ENCODE measurements around the gene MYBPH. TPM values are rescaled to one million over a fixed set of nuclear protein-coding genes. Genes with fewer than 3 reads are reported as not detected.

MYBPH gene
- polyA plus RNA-seq, 2 of the 4 experiments (the other 2 are of a cell fraction): not detected

DNA sequence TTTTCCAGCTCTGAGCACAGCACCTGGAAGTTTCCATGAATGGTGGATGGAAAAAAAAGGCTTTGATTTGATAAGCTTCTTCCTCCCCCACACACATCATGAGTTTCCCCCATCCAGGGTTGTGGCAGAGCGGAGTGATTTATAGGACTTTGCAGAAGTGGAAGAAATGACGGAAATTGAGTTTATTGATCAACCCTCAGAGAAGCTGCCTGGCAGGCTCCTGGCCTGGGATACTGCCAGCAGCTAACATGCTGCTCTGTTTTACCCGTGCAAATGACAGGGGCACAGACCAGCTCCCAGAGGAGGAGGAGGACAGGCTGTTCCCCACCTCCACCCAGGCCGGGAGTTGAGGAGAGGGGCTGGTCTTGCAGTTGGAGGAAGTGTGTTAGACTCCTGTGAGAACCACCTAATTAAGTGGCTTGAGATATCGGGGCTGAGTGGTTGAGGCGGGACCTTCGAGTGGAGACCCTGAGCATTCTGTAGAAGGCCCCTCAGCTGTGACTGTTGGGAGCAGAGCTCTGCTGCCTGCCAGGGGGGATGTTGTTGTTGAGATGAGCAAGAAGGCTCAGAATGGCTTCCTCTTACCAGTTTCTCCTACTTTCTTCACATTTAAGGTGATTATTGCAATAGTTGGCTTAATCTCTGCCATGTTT is 26.3 kb downstream of the MYBPH start:
- peaks cover 19% of the 10 kb centered on the region for H3K4me1 ChIP-seq

DNA sequence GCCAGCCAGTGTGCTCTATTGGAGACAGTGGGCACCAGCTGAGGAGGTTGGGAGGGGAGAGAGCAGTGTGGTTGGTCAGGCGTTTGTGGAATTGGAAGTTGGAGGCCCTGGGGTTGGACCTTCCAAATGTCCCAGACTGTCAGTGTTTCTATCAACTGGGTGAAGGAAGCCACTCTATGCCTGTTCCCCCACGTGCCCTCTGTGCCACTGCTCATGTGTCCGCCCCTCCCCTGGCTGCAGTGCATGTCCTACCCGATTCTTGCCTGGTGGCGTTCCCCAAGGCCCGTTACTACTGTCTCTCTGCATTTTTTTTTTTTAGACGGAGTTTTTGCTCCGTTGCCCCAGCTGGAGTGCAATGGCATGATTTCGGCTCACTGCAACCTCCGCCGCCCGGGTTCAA is 27.0 kb downstream of the MYBPH start:
- Histone ChIP-seq H3K27ac (no peak overlapping the region), H3K4me1 (peaks cover 16% of the 10 kb centered on the region), H3K9me3 (no peaks in the 10 kb centered on the region), H3K4me2 (no peak overlapping the region), H3K4me3 (no peak overlapping the region)
- DNase-seq (ENCODE audit: low read depth in 1 of 2, low spot score in 1 of 2): no peak
- CTCF ChIA-PET: interaction anchor here (0.7 to 3.9 kb wide), 10 partner anchors 9 to 190 kb away, joined by 3 to 20 read pairs (median 6); no protein-coding TSS in a partner anchor
- no peak for ATAC-seq
- POLR2A ChIA-PET: no interaction called here
- no peak for TF ChIP-seq POLR2A (IDR thresholded peaks at IDR 0.05; ENCODE audit: low read length)
- TF ChIP-seq, protein P1, sequence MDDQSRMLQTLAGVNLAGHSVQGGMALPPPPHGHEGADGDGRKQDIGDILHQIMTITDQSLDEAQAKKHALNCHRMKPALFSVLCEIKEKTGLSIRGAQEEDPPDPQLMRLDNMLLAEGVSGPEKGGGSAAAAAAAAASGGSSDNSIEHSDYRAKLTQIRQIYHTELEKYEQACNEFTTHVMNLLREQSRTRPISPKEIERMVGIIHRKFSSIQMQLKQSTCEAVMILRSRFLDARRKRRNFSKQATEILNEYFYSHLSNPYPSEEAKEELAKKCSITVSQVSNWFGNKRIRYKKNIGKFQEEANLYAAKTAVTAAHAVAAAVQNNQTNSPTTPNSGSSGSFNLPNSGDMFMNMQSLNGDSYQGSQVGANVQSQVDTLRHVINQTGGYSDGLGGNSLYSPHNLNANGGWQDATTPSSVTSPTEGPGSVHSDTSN (IDR thresholded peaks at IDR 0.05): no peak
- TF ChIP-seq RARB (CRISPR knock-in tag; IDR thresholded peaks at IDR 0.05): no peak
- TF ChIP-seq MAZ (IDR thresholded peaks at IDR 0.05; ENCODE audit: borderline replicate concordance, low read depth, low read length): no peak
- no peak for TF ChIP-seq POLR2AphosphoS2 (conservative IDR thresholded peaks at IDR 0.05; ENCODE audit: low read length)
- no peak for TF ChIP-seq NPAS2 (CRISPR knock-in tag; IDR thresholded peaks at IDR 0.05; ENCODE audit: borderline replicate concordance)
- TF ChIP-seq, protein P2, sequence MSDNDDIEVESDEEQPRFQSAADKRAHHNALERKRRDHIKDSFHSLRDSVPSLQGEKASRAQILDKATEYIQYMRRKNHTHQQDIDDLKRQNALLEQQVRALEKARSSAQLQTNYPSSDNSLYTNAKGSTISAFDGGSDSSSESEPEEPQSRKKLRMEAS (IDR thresholded peaks at IDR 0.05): no peak
- TF ChIP-seq, protein P3, sequence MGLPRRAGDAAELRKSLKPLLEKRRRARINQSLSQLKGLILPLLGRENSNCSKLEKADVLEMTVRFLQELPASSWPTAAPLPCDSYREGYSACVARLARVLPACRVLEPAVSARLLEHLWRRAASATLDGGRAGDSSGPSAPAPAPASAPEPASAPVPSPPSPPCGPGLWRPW (IDR thresholded peaks at IDR 0.05): no peak
- FAIRE-seq: no peak
- WGBS (ENCODE audit: missing lambda C conversion rate): 81% methylated on average over 12 of the region's 12 CpGs

More for the DNA sequence above, 26.3 kb downstream of the MYBPH start:
- no peak overlapping the region for H3K4me2 ChIP-seq
- TF ChIP-seq MAZ (IDR thresholded peaks at IDR 0.05; ENCODE audit: borderline replicate concordance, low read depth, low read length): no peak
- TF ChIP-seq, protein P4, sequence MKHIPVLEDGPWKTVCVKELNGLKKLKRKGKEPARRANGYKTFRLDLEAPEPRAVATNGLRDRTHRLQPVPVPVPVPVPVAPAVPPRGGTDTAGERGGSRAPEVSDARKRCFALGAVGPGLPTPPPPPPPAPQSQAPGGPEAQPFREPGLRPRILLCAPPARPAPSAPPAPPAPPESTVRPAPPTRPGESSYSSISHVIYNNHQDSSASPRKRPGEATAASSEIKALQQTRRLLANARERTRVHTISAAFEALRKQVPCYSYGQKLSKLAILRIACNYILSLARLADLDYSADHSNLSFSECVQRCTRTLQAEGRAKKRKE (CRISPR knock-in tag; IDR thresholded peaks at IDR 0.05; ENCODE audit: low read depth): no peak
- TF ChIP-seq POLR2AphosphoS2 (conservative IDR thresholded peaks at IDR 0.05; ENCODE audit: low read length): no peak
- TF ChIP-seq TP53 (CRISPR knock-in tag; IDR thresholded peaks at IDR 0.05): no peak
- TF ChIP-seq SMC3 (IDR thresholded peaks at IDR 0.05): no peak
- no peak for TF ChIP-seq RAD21 (conservative IDR thresholded peaks at IDR 0.05 in 1 of 2, IDR thresholded peaks at IDR 0.05 in 1 of 2)
- TF ChIP-seq, protein P2 (IDR thresholded peaks at IDR 0.05): no peak
- no peak for TF ChIP-seq BHLHE40 (IDR thresholded peaks at IDR 0.05; ENCODE audit: low read depth, low read length)
- no peak for TF ChIP-seq FOSL2 (IDR thresholded peaks at IDR 0.05)
- TF ChIP-seq FOSL2 (CRISPR knock-in tag; IDR thresholded peaks at IDR 0.05): no peak
- no peak for TF ChIP-seq CBX2 (IDR thresholded peaks at IDR 0.05; ENCODE audit: borderline replicate concordance, low read depth)
- TF ChIP-seq EHF (CRISPR knock-in tag; IDR thresholded peaks at IDR 0.05): no peak
- TF ChIP-seq, protein P5, sequence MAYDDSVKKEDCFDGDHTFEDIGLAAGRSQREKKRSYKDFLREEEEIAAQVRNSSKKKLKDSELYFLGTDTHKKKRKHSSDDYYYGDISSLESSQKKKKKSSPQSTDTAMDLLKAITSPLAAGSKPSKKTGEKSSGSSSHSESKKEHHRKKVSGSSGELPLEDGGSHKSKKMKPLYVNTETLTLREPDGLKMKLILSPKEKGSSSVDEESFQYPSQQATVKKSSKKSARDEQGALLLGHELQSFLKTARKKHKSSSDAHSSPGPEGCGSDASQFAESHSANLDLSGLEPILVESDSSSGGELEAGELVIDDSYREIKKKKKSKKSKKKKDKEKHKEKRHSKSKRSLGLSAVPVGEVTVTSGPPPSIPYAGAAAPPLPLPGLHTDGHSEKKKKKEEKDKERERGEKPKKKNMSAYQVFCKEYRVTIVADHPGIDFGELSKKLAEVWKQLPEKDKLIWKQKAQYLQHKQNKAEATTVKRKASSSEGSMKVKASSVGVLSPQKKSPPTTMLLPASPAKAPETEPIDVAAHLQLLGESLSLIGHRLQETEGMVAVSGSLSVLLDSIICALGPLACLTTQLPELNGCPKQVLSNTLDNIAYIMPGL (CRISPR knock-in tag; IDR thresholded peaks at IDR 0.05; ENCODE audit: borderline replicate concordance): no peak
- TF ChIP-seq, protein P3 (IDR thresholded peaks at IDR 0.05): no peak
- no peak for TF ChIP-seq HOXB5 (CRISPR knock-in tag; IDR thresholded peaks at IDR 0.05)
- TF ChIP-seq ZSCAN20 (CRISPR knock-in tag; IDR thresholded peaks at IDR 0.05): no peak
- ChIA-PET POLR2A (no interaction called here), CTCF (interaction anchor here (1.4 to 3.9 kb wide), 7 partner anchors 8 to 339 kb away, joined by 3 to 20 read pairs (median 8); no protein-coding TSS in a partner anchor)
- no peaks in the 10 kb centered on the region for H3K9me3 ChIP-seq
- DNase-seq (ENCODE audit: low read depth in 1 of 2, low spot score in 1 of 2) (no peak), FAIRE-seq (no peak), ATAC-seq (no peak)
- 75% methylated on average over 7 of the region's 7 CpGs for WGBS (ENCODE audit: missing lambda C conversion rate)
- H3K4me3 ChIP-seq: no peak overlapping the region
- no peak overlapping the region for H3K27ac ChIP-seq
